ENCODE data around the gene PTPRG. TPM values are rescaled to one million over a fixed set of nuclear protein-coding genes. Genes with fewer than 3 reads are reported as not detected.
A peak's percentile ranks its signal among the peaks of the same experiment; 100 is the strongest.

PTPRG gene
- total RNA-seq, 1 experiment from 2014 or later: 11.7 TPM

DNA sequence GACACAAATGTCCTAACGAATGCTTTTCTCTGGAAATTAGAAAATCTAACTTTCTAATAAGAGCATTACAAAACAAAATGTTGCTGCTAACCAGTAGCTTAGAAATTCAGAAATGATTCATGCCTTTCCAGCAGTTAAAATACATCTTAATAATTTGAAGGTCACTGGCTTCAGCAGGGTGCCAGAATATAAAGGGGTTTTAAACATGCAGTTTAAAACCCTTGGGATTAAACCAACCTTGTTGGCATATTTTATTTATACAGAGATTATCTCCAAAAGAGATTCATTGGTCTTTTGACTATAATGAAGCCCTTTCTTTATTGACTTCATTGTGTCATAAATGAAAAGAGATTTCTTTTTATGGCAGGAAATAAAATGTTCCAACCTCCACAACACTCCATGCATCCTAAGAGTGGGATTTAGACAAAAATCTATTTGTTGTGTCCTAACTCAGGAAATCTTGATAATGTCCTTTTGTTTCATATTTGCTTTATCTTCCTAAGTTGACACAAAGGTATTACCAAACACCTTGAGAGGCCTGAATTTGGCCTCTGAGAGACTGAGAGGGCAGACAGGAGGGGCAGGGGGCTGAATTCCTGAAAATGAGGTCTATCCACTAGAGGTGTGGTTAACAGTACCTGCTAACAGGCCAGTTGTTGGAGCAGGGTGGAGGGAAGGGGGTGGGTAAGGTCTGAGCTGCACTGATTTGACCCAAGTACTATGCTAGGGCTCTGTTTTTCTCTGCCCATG, 687.5 kb downstream of the PTPRG start:
- H3K4me3 ChIP-seq (ENCODE audit: low read depth, low read length, poor library complexity, severe bottlenecking): no peak overlapping the region
- POLR2A ChIA-PET (ENCODE audit: low non-redundant PET): interaction anchor here (0.6 kb wide), 1 partner anchor 105 kb away, joined by 3 read pairs; no protein-coding TSS in a partner anchor
- CTCF ChIA-PET: no interaction called here
- TF ChIP-seq EZH2 (IDR thresholded peaks at IDR 0.05; ENCODE audit: borderline replicate concordance, low read depth, low read length, poor library complexity, severe bottlenecking): no peak
- no peak for TF ChIP-seq CTCF (conservative IDR thresholded peaks at IDR 0.05; ENCODE audit: low read depth, low read length)
- intact Hi-C loops (cut with micrococcal nuclease; ENCODE audit: unreplicated experiment): no loop called here
- no TSS peak for BruUV-seq (replicated peaks)
- H3K4me1 ChIP-seq (ENCODE audit: insufficient read depth, low read length, poor library complexity, severe bottlenecking): no peaks in the 10 kb centered on the region
- no peaks in the 10 kb centered on the region for H3K36me3 ChIP-seq (ENCODE audit: insufficient read depth, low read length, poor library complexity, severe bottlenecking)
- no peaks in the 10 kb centered on the region for H3K27me3 ChIP-seq (replicated peaks; ENCODE audit: insufficient read depth, low read depth, low read length, poor library complexity)
- H3K9me3 ChIP-seq (ENCODE audit: low read depth, low read length, poor library complexity, severe bottlenecking): no peaks in the 10 kb centered on the region
- no peak overlapping the region for H3K27ac ChIP-seq (ENCODE audit: low read depth, low read length, poor library complexity, severe bottlenecking)
- peak; percentile 30 for DNase-seq (ENCODE audit: low spot score)

GRCh38 chr3:62249484-62249776, 688.1 kb downstream of the PTPRG start:
- H3K4me3 ChIP-seq (ENCODE audit: low read depth, low read length, poor library complexity, severe bottlenecking): no peak overlapping the region
- H3K36me3 ChIP-seq (ENCODE audit: insufficient read depth, low read length, poor library complexity, severe bottlenecking): no peaks in the 10 kb centered on the region
- TF ChIP-seq CTCF (conservative IDR thresholded peaks at IDR 0.05; ENCODE audit: low read depth, low read length) (no peak), EZH2 (IDR thresholded peaks at IDR 0.05; ENCODE audit: borderline replicate concordance, low read depth, low read length, poor library complexity, severe bottlenecking) (no peak)
- no peaks in the 10 kb centered on the region for H3K4me1 ChIP-seq (ENCODE audit: insufficient read depth, low read length, poor library complexity, severe bottlenecking)
- intact Hi-C loops (cut with micrococcal nuclease; ENCODE audit: unreplicated experiment): no loop called here
- H3K9me3 ChIP-seq (ENCODE audit: low read depth, low read length, poor library complexity, severe bottlenecking): no peaks in the 10 kb centered on the region
- no TSS peak for BruUV-seq (replicated peaks)
- ChIA-PET CTCF (no interaction called here), POLR2A (ENCODE audit: low non-redundant PET) (no interaction called here)
- no peaks in the 10 kb centered on the region for H3K27me3 ChIP-seq (replicated peaks; ENCODE audit: insufficient read depth, low read depth, low read length, poor library complexity)
- no peak overlapping the region for H3K27ac ChIP-seq (ENCODE audit: low read depth, low read length, poor library complexity, severe bottlenecking)
- DNase-seq (ENCODE audit: low spot score): no peak

- Histone ChIP-seq H3K9me3 (ENCODE audit: low read depth, low read length, poor library complexity, severe bottlenecking) (no peaks in the 10 kb centered on the region), H3K27me3 (replicated peaks; ENCODE audit: insufficient read depth, low read depth, low read length, poor library complexity) (no peaks in the 10 kb centered on the region), H3K27ac (ENCODE audit: low read depth, low read length, poor library complexity, severe bottlenecking) (no peak overlapping the region), H3K36me3 (ENCODE audit: insufficient read depth, low read length, poor library complexity, severe bottlenecking) (no peaks in the 10 kb centered on the region), H3K4me1 (ENCODE audit: insufficient read depth, low read length, poor library complexity, severe bottlenecking) (no peaks in the 10 kb centered on the region), H3K4me3 (ENCODE audit: low read depth, low read length, poor library complexity, severe bottlenecking) (no peak overlapping the region)
- ChIA-PET POLR2A (ENCODE audit: low non-redundant PET) (no interaction called here), CTCF (no interaction called here)
- intact Hi-C loops (cut with micrococcal nuclease; ENCODE audit: unreplicated experiment): no loop called here
- no TSS peak for BruUV-seq (replicated peaks)
- no peak for DNase-seq (ENCODE audit: low spot score)
- no peak for TF ChIP-seq EZH2 (IDR thresholded peaks at IDR 0.05; ENCODE audit: borderline replicate concordance, low read depth, low read length, poor library complexity, severe bottlenecking)
- no peak for TF ChIP-seq CTCF (conservative IDR thresholded peaks at IDR 0.05; ENCODE audit: low read depth, low read length)
These were observed 688.6 kb downstream of the PTPRG start for GRCh38 chr3:62249855-62250543.
